GM12874 (cell line): ENCODE measurements around the gene DHX38.
A peak's percentile ranks its signal among the peaks of the same experiment; 100 is the strongest.

ENCODE experiments used
- CTCF ChIP-seq: IDR thresholded peaks from 2 replicates; pipeline ENCODE4 v1.5.1; 2011; ENCODE audit warnings: low read depth, mild to moderate bottlenecking, control low read depth, low read length, moderate library complexity; ENCODE audit not compliant: insufficient read depth

The DHX38 gene

GRCh38 chr16:72122308-72122707, 28.7 kb downstream of the DHX38 start:
- no peak for TF ChIP-seq CTCF

- no peak for TF ChIP-seq CTCF
Observed at GRCh38 chr16:72122916-72123315, 29.3 kb downstream of the DHX38 start.

DNA sequence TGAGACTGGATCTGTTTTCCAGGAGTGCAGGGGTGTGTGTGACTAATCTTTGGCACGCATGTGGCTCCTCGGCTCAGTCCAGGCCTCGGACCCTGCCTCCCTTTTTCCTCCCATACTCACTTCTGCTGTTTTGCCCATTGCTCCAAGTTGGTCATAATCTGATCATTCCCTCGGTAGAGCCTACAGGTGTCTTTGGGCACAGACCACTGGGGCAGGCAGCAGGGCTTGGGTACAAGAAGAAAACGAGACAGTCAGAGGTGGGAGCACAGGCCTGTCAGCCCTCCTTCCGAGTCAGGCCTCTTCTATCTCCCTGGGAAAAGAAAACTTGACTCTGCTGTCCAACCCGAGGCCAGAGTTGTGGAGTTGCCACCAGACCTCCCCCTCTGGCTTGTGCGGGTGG, 29.8 kb downstream of the DHX38 start:
- no peak for TF ChIP-seq CTCF

DNA sequence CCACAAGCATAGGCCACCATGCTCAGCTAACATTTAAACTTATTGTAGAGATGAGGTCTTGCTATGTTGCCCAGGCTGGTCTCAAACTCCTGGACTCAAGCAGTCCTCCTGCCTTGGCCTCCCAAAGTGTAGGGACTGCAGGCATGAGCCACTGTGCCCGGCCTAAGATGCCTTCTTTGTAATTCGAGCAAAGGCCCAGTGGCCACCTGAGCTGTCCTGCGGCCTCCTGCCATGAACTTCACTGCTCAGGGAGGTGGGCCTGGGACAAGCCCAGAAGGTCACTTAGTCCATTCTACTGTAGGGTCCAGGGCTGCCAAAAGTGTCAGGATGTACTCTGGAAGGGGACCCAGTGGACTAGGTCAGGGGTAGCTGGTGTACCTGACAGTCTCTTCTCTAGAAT, 30.5 kb downstream of the DHX38 start:
- TF ChIP-seq CTCF, result no peak

GRCh38 chr16:72124761-72125634, 31.4 kb downstream of the DHX38 start:
- TF ChIP-seq CTCF, result peak; percentile 81

DNA sequence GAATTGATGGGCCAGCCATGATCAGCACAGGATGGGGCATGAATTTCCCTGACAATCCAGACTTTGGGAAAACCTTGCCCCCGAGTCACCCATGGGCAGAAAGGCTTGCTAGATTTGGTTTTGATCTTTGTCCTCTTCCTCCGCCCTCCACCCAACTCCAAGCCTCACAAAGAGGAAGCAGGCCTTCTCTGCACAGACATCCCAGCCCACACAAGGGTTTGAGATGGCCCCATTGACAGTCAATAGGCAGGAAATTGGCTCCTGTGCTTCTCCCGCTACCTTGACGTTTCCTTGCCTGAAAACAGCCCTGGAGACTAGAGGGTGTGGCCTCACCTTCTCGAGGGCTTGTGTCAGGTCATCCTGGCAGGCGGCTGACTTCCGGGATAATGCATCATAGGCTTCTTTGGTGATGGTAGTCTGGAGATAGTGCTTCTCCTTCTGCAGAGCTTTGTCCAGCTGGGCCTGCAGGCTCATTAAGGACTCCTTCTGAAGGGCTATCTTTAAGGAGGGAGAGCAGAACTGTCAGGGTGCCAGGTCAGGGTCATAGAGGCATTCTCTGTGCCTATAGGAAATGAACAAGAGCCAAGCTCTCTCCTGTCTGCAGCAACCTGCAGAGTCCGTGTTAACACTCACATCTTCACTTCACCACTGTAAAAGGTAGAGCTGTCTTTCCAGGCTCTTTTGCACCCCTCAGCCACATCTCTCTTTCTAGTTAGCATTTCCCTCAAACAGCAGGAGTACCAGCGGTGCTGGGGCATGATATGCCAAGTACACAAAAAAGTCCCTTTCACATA, 32.2 kb downstream of the DHX38 start:
- no peak for TF ChIP-seq CTCF

DNA sequence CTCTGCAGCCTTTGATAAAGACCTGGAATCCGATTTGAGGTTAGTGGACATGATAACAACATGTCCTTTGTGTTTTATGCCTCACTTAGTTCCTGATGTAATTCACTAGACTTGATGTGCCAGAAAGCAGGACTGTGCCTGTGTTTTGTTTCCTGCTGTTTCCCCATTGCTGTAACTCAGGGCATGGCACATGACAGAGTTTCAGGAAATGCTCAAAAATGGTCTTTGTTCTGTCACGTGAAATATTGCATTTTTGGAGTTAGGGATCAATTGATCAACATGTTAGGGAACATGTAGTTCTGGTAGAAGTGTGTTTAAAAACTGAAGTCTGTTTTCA, 32.8 kb downstream of the DHX38 start:
- no peak for TF ChIP-seq CTCF
